ENCODE results near the gene SMC4. TPM values are rescaled to one million over a fixed set of nuclear protein-coding genes. Genes with fewer than 3 reads are reported as not detected.

Gene SMC4
- 17.4 and 18.2 TPM in 2 replicates for total RNA-seq

DNA sequence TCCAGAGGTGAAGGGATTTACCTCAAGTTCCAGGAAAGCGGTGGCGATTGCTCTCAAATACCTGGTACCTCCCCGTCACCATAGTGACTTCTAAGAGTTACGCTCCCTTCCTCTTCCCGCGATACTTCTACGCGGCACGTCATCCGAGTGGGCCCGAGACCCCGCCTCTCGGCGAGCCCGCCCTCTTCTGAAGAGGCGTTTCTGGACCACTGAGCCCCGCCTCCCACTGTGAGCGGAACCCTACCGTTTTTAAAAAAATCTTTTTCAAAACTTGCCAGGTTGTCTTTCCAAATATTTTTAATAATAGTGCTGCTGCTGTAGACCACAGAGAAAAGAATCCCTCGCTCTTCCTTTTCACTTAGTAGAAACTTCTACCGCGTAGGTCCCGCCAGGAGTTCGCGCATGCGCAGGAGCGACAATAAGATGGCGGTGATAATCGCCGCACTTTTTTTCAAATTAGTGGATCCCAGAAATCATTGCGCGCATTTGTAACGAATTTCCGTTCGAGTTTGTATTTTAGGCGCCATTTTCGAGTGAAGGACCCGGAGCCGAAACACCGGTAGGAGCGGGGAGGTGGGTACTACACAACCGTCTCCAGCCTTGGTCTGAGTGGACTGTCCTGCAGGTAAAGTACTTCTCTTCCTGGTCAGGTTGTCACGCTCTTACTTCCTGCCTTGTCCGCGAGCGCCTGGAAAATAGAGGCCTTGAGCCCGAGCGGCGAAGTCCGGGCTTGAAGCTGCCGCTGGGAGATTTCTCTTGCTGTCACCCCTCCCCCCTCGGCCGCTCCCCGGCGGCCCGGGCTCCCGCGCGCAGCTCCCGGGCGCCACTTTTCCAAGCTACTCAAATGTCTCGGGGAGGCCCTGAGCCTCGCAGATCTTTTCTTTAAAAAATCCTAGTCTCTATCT lies at the start of gene SMC4, which contains the start of gene IFT80:
SMC4 (plus strand) TSS at position 526 of the 905 bp plus-strand sequence. CDS start 1,177 bp downstream, outside the sequence.
IFT80 (minus strand) TSS at position 101 of the 905 bp plus-strand sequence. CDS start 14,625 bp downstream, outside the sequence.

GRCh38 chr3:160449636-160450598 lies 50.5 kb downstream of the SMC4 start, which contains the start of gene TRIM59:
Gene TRIM59 (minus strand): TSS chr3:160449786. CDS start chr3:160439183, 10,603 bp downstream.

Other genes starting within 250 kb of the SMC4 start
- gene C3orf80, start 174.2 kb upstream of the SMC4 start, total RNA-seq = under 0.01 and 0.07 TPM in 2 replicates
- gene IFT80, start 425 bp upstream of the SMC4 start, total RNA-seq = 16.7 and 22.9 TPM in 2 replicates
- 5.7 and 8.5 TPM in 2 replicates for gene TRIM59, start 50.1 kb downstream of the SMC4 start, total RNA-seq
- gene KPNA4, start 165.9 kb downstream of the SMC4 start, total RNA-seq = 59.8 and 59.9 TPM in 2 replicates

All from nasal cavity respiratory epithelium epithelial cell of viscerocranial mucosa (primary cell).